Esophagus muscularis mucosa (tissue), 4 donors: Measurements from ENCODE around the gene OR13J1. TPM values are rescaled to one million over a fixed set of nuclear protein-coding genes. Genes with fewer than 3 reads are reported as not detected.
A peak's percentile ranks its signal among the peaks of the same experiment; 100 is the strongest.
"Not testable (repeated sequence)": the region's sequence is repeated elsewhere in the genome, so short reads cannot be mapped to it uniquely, and the experiment has no call there.

Experiments used
- DNase-seq: peaks from one replicate; pipeline ENCODE4 v3.0.0-alpha.2; 2017; ENCODE audit errors: extremely low spot score
- H3K27ac ChIP-seq, 4 donors: fragments of 200-600 bp; sonication (generic); replicated peaks in 1 of 4; 1 replicate in 3 of 4; 2 replicates in 1 of 4; pipeline ENCODE4 v1.5.1; 2016 to 2019; ENCODE audit warnings: mild to moderate bottlenecking in 1 of 4
- H3K27me3 ChIP-seq, 4 donors: fragments of 200-600 bp; sonication (generic); one replicate each; pipeline versions ENCODE4 v1.5.1 to v1.6.0; 2016 to 2019
- H3K36me3 ChIP-seq, 4 donors: fragments of 200-600 bp; sonication (generic); one replicate each; pipeline ENCODE4 v1.5.1; 2016 to 2019
- H3K4me1 ChIP-seq, 4 donors: fragments of 200-600 bp; sonication (generic); one replicate each; pipeline ENCODE4 v1.5.1; 2016 to 2019
- H3K4me3 ChIP-seq, 4 donors: fragments of 200-600 bp; sonication (generic); 1 replicate in 2 of 4; 2 replicates in 2 of 4; pipeline ENCODE4 v1.5.1; 2016 to 2019; ENCODE audit warnings: mild to moderate bottlenecking in 4 of 4, moderate library complexity in 1 of 4
- H3K9me3 ChIP-seq, 4 donors: fragments of 200-600 bp; sonication (generic); 1 replicate in 3 of 4; 2 replicates in 1 of 4; pipeline ENCODE4 v1.5.1; 2016 to 2019
- EP300 ChIP-seq: sonication (generic); formaldehyde crosslinking; IDR thresholded peaks from one replicate; pipeline ENCODE4 v1.6.1; 2017; ENCODE audit warnings: antibody characterized with exemption
- POLR2A ChIP-seq: fragments of 450-650 bp; IDR thresholded peaks from one replicate; pipeline ENCODE4 v1.6.1; 2017; ENCODE audit warnings: antibody characterized with exemption, moderate library complexity, mild to moderate bottlenecking, low read depth
- POLR2AphosphoS5 ChIP-seq, 2 donors: sonication (generic); formaldehyde crosslinking; IDR thresholded peaks; one replicate each; pipeline ENCODE4 v1.6.1; 2017; ENCODE audit warnings: antibody characterized with exemption in 2 of 2
- WGBS: methylation state at CpG from one replicate; pipeline ENCODE4 v1.1.5; 2018; 5-methylcytosine and 5-hydroxymethylcytosine counted together
- intact Hi-C: fragments of 100-400 bp; cut with DNase I; formaldehyde crosslinking; loops from one replicate; pipeline ENCODE4 v1.15.1; 2023
- total RNA-seq, 4 donors: library from RNA; depleted of rRNA; stranded (reverse); fragments of >200 nt; gene quantifications; one replicate each; pipeline versions ENCODE4 v1.1.0 to v1.2.1, GENCODE V29; 2016
- TF ChIP-seq, protein P1 (sequence below), 3 experiments: fragments of 200-600 bp in 2 of 3; fragments of 450-650 bp in 1 of 3; sonication (generic) in 2 of 3; IDR thresholded peaks; one replicate each; pipeline ENCODE4 v1.5.1; 2017 to 2019; ENCODE audit warnings: antibody characterized with exemption in 3 of 3, mild to moderate bottlenecking in 2 of 3, moderate library complexity in 1 of 3

The OR13J1 gene
- total RNA-seq, 4 donors from 2014 or later = not detected

DNA sequence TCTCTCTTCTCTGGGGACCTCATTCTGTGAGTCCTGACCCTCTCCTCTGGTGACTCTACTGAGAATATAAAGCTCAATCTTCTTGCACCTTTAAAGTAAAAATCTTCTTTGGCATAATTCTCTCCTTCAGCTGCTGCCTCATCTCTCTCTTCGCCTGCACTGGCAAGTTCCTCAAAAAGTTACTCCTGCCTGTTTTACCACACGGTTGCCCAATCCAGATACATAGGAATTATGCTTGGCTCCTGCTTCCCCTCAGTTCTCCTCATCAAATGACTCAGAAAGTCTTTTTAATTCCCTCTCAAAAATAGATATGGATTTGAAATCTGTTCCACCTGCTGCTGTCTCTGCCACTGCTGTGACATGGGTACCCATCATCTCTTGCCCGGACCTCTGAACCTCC lies 21.4 kb upstream of the OR13J1 start:
- H3K27ac ChIP-seq = no peak overlapping the region
- H3K36me3 ChIP-seq = no peaks in the 10 kb centered on the region
- H3K9me3 ChIP-seq = no peaks in the 10 kb centered on the region
- intact Hi-C loops = no loop called here
- 91% methylated on average over 3 of the region's 3 CpGs for WGBS
- H3K4me3 ChIP-seq = no peak overlapping the region
- H3K4me1 ChIP-seq = no peaks in the 10 kb centered on the region
- H3K27me3 ChIP-seq = no peaks in the 10 kb centered on the region
- TF ChIP-seq EP300 = no peak
- DNase-seq = no peak

DNA sequence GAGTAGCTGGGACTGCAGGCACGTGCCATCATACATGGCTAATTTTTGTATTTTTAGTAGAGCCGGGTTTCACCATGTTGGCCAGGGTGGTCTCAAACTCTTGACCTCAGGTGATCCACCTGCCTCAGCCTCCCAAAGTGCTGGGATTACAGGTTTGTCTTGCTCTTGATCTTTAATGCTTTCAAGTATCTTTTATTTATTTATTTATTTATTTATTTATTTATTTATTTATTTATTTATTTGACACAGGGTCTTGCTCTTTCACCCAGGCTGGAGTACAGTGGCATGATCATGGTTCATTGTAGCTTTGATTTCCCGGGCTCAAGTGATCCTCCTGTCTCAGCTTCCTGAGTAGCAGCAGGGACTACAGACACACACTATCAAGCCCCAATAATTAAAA lies 14.7 kb upstream of the OR13J1 start:
- not testable (repeated sequence) for H3K27ac ChIP-seq, DNase-seq, H3K36me3 ChIP-seq, H3K27me3 ChIP-seq, H3K4me3 ChIP-seq, H3K9me3 ChIP-seq, H3K4me1 ChIP-seq
- WGBS = 83% methylated on average over 3 of the region's 3 CpGs
- intact Hi-C loops = loop anchor here (5.0 kb wide), 1 partner anchor 38 kb away; no protein-coding TSS in a partner anchor

DNA sequence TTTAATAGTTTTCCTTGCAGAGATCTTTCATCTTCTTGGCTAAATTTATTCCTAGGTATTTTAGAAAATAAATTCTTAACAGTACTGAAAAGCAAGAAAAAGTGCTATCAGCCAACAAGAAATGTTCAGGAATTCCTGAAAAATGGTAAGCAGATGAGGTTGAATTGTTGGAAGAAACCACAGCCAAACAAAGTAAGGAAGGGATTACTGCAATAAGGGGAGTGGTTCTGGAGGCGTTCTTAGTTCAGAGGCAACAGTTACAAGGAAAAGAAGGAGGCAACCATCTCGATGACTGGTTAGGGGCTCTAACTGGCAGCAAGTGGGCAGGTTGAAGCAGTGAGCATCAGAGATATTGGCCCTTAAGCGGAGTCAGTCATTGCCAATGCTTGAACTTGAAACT lies 12.8 kb upstream of the OR13J1 start:
- no peak for TF ChIP-seq POLR2AphosphoS5 (IDR thresholded peaks at IDR 0.05)
- TF ChIP-seq, protein P1, sequence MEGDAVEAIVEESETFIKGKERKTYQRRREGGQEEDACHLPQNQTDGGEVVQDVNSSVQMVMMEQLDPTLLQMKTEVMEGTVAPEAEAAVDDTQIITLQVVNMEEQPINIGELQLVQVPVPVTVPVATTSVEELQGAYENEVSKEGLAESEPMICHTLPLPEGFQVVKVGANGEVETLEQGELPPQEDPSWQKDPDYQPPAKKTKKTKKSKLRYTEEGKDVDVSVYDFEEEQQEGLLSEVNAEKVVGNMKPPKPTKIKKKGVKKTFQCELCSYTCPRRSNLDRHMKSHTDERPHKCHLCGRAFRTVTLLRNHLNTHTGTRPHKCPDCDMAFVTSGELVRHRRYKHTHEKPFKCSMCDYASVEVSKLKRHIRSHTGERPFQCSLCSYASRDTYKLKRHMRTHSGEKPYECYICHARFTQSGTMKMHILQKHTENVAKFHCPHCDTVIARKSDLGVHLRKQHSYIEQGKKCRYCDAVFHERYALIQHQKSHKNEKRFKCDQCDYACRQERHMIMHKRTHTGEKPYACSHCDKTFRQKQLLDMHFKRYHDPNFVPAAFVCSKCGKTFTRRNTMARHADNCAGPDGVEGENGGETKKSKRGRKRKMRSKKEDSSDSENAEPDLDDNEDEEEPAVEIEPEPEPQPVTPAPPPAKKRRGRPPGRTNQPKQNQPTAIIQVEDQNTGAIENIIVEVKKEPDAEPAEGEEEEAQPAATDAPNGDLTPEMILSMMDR (IDR thresholded peaks at IDR 0.05) = no peak
- TF ChIP-seq POLR2A = no peak
- TF ChIP-seq EP300 = no peak
- Histone ChIP-seq H3K27ac (no peak overlapping the region), H3K9me3 (no peaks in the 10 kb centered on the region), H3K4me3 (no peak overlapping the region), H3K27me3 (no peaks in the 10 kb centered on the region), H3K4me1 (no peaks in the 10 kb centered on the region), H3K36me3 (no peaks in the 10 kb centered on the region)
- no peak for DNase-seq
- WGBS = 56% methylated on average over 3 of the region's 3 CpGs
- intact Hi-C loops = loop anchor here (2.0 to 5.0 kb wide), 3 partner anchors 36 to 92 kb away; partner anchors contain the start of gene NPR2

GRCh38 chr9:35882263-35882848 lies 12.2 kb upstream of the OR13J1 start:
- intact Hi-C loops = loop anchor here (2.0 to 5.0 kb wide), 3 partner anchors 35 to 92 kb away; partner anchors contain the start of gene NPR2
- no peak for DNase-seq
- Histone ChIP-seq H3K9me3 (no peaks in the 10 kb centered on the region), H3K27me3 (no peaks in the 10 kb centered on the region), H3K27ac (no peak overlapping the region), H3K36me3 (no peaks in the 10 kb centered on the region), H3K4me3 (no peak overlapping the region), H3K4me1 (no peaks in the 10 kb centered on the region)
- no peak for TF ChIP-seq POLR2A
- TF ChIP-seq, protein P1 (IDR thresholded peaks at IDR 0.05) = peak; percentile 94 to 98 (median 95)
- TF ChIP-seq POLR2AphosphoS5 (IDR thresholded peaks at IDR 0.05) = peak; percentile 49 to 67
- WGBS = 2% methylated on average over 4 of the region's 4 CpGs

DNA sequence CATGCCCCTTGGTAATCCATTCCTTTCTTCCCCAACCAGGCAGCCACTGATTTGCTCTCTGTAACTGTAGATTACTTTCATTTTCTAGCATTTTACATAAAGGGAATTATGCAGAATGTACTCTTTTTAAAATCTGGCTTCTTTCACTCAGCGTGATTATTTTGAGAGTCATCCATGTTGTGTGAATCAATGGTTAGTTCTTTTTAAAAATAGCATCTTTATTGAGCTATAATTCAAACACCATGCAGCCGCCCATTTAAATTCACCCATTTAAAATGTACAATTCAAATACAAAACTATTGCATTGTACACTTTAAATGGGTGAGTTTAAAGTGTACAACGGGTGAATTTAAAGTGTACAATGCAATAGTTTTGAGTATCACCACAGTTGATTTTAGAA lies 2.3 kb upstream of the OR13J1 start:
- peaks cover 0 to 18% (median 0%) of the 10 kb centered on the region in 4 donors for H3K27me3 ChIP-seq
- no peaks in the 10 kb centered on the region for H3K4me1 ChIP-seq
- 74% methylated on average over 3 of the region's 3 CpGs for WGBS
- intact Hi-C loops = no loop called here
- H3K27ac ChIP-seq = no peak overlapping the region
- H3K36me3 ChIP-seq = no peaks in the 10 kb centered on the region
- H3K9me3 ChIP-seq = no peaks in the 10 kb centered on the region
- no peak for TF ChIP-seq POLR2AphosphoS5 (IDR thresholded peaks at IDR 0.05)
- no peak for TF ChIP-seq EP300
- TF ChIP-seq, protein P1 (IDR thresholded peaks at IDR 0.05) = no peak
- no peak for TF ChIP-seq POLR2A
- no peak overlapping the region for H3K4me3 ChIP-seq
- no peak for DNase-seq

- DNase-seq = peak; percentile 53
- H3K4me1 ChIP-seq = no peaks in the 10 kb centered on the region
- no peak for TF ChIP-seq POLR2AphosphoS5 (IDR thresholded peaks at IDR 0.05)
- TF ChIP-seq POLR2A = no peak
- TF ChIP-seq, protein P1 (IDR thresholded peaks at IDR 0.05) = no peak
- no peak for TF ChIP-seq EP300
- 65% methylated on average over 3 of the region's 3 CpGs for WGBS
- H3K9me3 ChIP-seq = no peaks in the 10 kb centered on the region
- H3K27ac ChIP-seq = no peak overlapping the region
- intact Hi-C loops = no loop called here
- H3K36me3 ChIP-seq = no peaks in the 10 kb centered on the region
- peaks cover 0 to 20% (median 0%) of the 10 kb centered on the region in 4 donors for H3K27me3 ChIP-seq
- H3K4me3 ChIP-seq = no peak overlapping the region
These were observed 1.3 kb upstream of the OR13J1 start for GRCh38 chr9:35871545-35871944.
